GM06990 (cell line): ENCODE data around the gene SLC35A4.

ENCODE experiments used
- DNase-seq: peaks from one replicate; pipeline ENCODE4 v3.0.0-alpha.2; 2011; ENCODE audit not compliant: insufficient read length; ENCODE audit errors: extremely low read depth
- H3K27me3 ChIP-seq: replicated peaks from 2 replicates; pipeline ENCODE4 v1.6.0; 2011; ENCODE audit warnings: low read length; ENCODE audit not compliant: control insufficient read depth, insufficient read depth
- H3K36me3 ChIP-seq: 2 replicates; pipeline ENCODE4 v1.5.1; 2011; ENCODE audit warnings: low read length; ENCODE audit not compliant: control insufficient read depth, insufficient read depth
- H3K4me3 ChIP-seq: replicated peaks from 2 replicates; pipeline ENCODE4 v1.5.1; 2011; ENCODE audit warnings: low read depth, mild to moderate bottlenecking, control low read depth, low read length
- CTCF ChIP-seq: IDR thresholded peaks from 2 replicates; pipeline ENCODE4 v1.5.1; 2011; ENCODE audit warnings: low read length, control low read depth, mild to moderate bottlenecking, inconsistent platforms; ENCODE audit not compliant: insufficient read depth, poor library complexity, severe bottlenecking

SLC35A4 gene

GRCh38 chr5:140564196-140565023, at the start of gene SLC35A4, which contains the start of gene APBB3:
Gene SLC35A4 (plus strand): TSS chr5:140564828. CDS start chr5:140567170, 2,342 bp downstream.
Gene APBB3 (minus strand): TSS chr5:140564598. CDS start chr5:140564245, 353 bp downstream.
- H3K27me3 ChIP-seq: no peaks in the 10 kb centered on the region
- TF ChIP-seq CTCF: no peak
- H3K36me3 ChIP-seq: peaks cover 24% of the 10 kb centered on the region
- DNase-seq: peak; percentile 99
- H3K4me3 ChIP-seq: peak within 1 kb of the TSS; percentile 88

- Histone ChIP-seq H3K4me3 (no peak overlapping the region), H3K36me3 (peaks cover 9% of the 10 kb centered on the region), H3K27me3 (no peaks in the 10 kb centered on the region)
- DNase-seq: no peak
- TF ChIP-seq CTCF: no peak
Measured at GRCh38 chr5:140524003-140524402, 40.6 kb upstream of the SLC35A4 start.

GRCh38 chr5:140540227-140540626, 24.4 kb upstream of the SLC35A4 start:
- no peak for DNase-seq
- no peak for TF ChIP-seq CTCF
- Histone ChIP-seq H3K36me3 (peaks cover 4% of the 10 kb centered on the region), H3K4me3 (no peak overlapping the region), H3K27me3 (no peaks in the 10 kb centered on the region)

- TF ChIP-seq CTCF: no peak
- H3K36me3 ChIP-seq: peaks cover 1% of the 10 kb centered on the region
- DNase-seq: no peak
Measured at GRCh38 chr5:140542972-140543371, 21.7 kb upstream of the SLC35A4 start.

GRCh38 chr5:140544986-140545385, 19.6 kb upstream of the SLC35A4 start:
- H3K36me3 ChIP-seq: peaks cover 13% of the 10 kb centered on the region
- no peak for DNase-seq

More at GRCh38 chr5:140542972-140543371, 21.7 kb upstream of the SLC35A4 start:
- Histone ChIP-seq H3K27me3 (no peaks in the 10 kb centered on the region), H3K4me3 (no peak overlapping the region)

More at GRCh38 chr5:140544986-140545385, 19.6 kb upstream of the SLC35A4 start:
- no peak for TF ChIP-seq CTCF
- no peak overlapping the region for H3K4me3 ChIP-seq
- H3K27me3 ChIP-seq: no peaks in the 10 kb centered on the region
